ENCODE results near the gene SH3BGR.

The SH3BGR gene

GRCh38 chr21:39456665-39457064 is 4.9 kb downstream of the SH3BGR start:
- DNase-seq (ENCODE audit: low read depth) = no peak

- no peak for DNase-seq (ENCODE audit: low read depth)
Observed at GRCh38 chr21:39461419-39461818, 9.6 kb downstream of the SH3BGR start.

GRCh38 chr21:39463308-39463707 is 11.5 kb downstream of the SH3BGR start:
- no peak for DNase-seq (ENCODE audit: low read depth)

- no peak for DNase-seq (ENCODE audit: low read depth)
Observed at GRCh38 chr21:39466584-39466983, 14.8 kb downstream of the SH3BGR start.

GRCh38 chr21:39467746-39468145 is 16.0 kb downstream of the SH3BGR start:
- DNase-seq (ENCODE audit: low read depth) = no peak

- DNase-seq (ENCODE audit: low read depth) = no peak
Observed at GRCh38 chr21:39468559-39468958, 16.8 kb downstream of the SH3BGR start.

- no peak for DNase-seq (ENCODE audit: low read depth)
Observed at GRCh38 chr21:39471598-39471997, 19.8 kb downstream of the SH3BGR start.

GRCh38 chr21:39472786-39473185 is 21.0 kb downstream of the SH3BGR start:
- no peak for DNase-seq (ENCODE audit: low read depth)

- no peak for DNase-seq (ENCODE audit: low read depth)
Observed at GRCh38 chr21:39474611-39475010, 22.8 kb downstream of the SH3BGR start.

- DNase-seq (ENCODE audit: low read depth) = no peak
Observed at GRCh38 chr21:39479164-39479813, 27.5 kb downstream of the SH3BGR start.

GRCh38 chr21:39479814-39480182 is 28.0 kb downstream of the SH3BGR start:
- no peak for DNase-seq (ENCODE audit: low read depth)

- no peak for DNase-seq (ENCODE audit: low read depth)
Observed at GRCh38 chr21:39480271-39480670, 28.5 kb downstream of the SH3BGR start.

- DNase-seq (ENCODE audit: low read depth) = no peak
Observed at GRCh38 chr21:39481886-39482285, 30.1 kb downstream of the SH3BGR start.

- DNase-seq (ENCODE audit: low read depth) = peak; percentile 33
Observed at GRCh38 chr21:39483917-39484316, 32.1 kb downstream of the SH3BGR start.

GRCh38 chr21:39484711-39485276 is 33.0 kb downstream of the SH3BGR start:
- DNase-seq (ENCODE audit: low read depth) = peak; percentile 62

- no peak for DNase-seq (ENCODE audit: low read depth)
Observed at GRCh38 chr21:39489380-39489924, 37.7 kb downstream of the SH3BGR start.

GRCh38 chr21:39499156-39499555 is 47.4 kb downstream of the SH3BGR start:
- DNase-seq (ENCODE audit: low read depth) = no peak

GRCh38 chr21:39502631-39503030 is 50.9 kb downstream of the SH3BGR start:
- no peak for DNase-seq (ENCODE audit: low read depth)

GRCh38 chr21:39503123-39503762 is 51.5 kb downstream of the SH3BGR start:
- no peak for DNase-seq (ENCODE audit: low read depth)

GRCh38 chr21:39504230-39504629 is 52.5 kb downstream of the SH3BGR start:
- no peak for DNase-seq (ENCODE audit: low read depth)

- DNase-seq (ENCODE audit: low read depth) = no peak
Observed at GRCh38 chr21:39510240-39510639, 58.5 kb downstream of the SH3BGR start.

GRCh38 chr21:39511102-39511501 is 59.3 kb downstream of the SH3BGR start:
- no peak for DNase-seq (ENCODE audit: low read depth)

- DNase-seq (ENCODE audit: low read depth) = no peak
Observed at GRCh38 chr21:39513735-39514134, 62.0 kb downstream of the SH3BGR start.

Measured in stromal cell of bone marrow (primary cell).